Type B pancreatic cell (in vitro differentiated cells): ENCODE results near the gene MLLT1. TPM values are rescaled to one million over a fixed set of nuclear protein-coding genes. Genes with fewer than 3 reads are reported as not detected.

ENCODE experiments used
- DNase-seq: peaks from one replicate; pipeline ENCODE4 v3.0.0; 2021; ENCODE audit warnings: mixed read lengths; ENCODE audit not compliant: unreplicated experiment; ENCODE audit errors: extremely low spot score
- H3K27ac Mint-ChIP-seq: 2 replicates; pipeline ENCODE4 v1.8.0; 2021; ENCODE audit warnings: mild to moderate bottlenecking, mixed read lengths
- H3K27me3 Mint-ChIP-seq: 2 replicates; pipeline ENCODE4 v1.8.0; 2021; ENCODE audit warnings: mixed read lengths
- H3K36me3 Mint-ChIP-seq: 2 replicates; pipeline ENCODE4 v1.8.0; 2021; ENCODE audit warnings: mixed read lengths
- H3K4me1 Mint-ChIP-seq: one replicate; pipeline ENCODE4 v1.8.0; 2021; ENCODE audit warnings: mixed read lengths; ENCODE audit not compliant: unreplicated experiment
- H3K4me3 Mint-ChIP-seq: 2 replicates; pipeline ENCODE4 v1.8.0; 2021; ENCODE audit warnings: mild to moderate bottlenecking, mixed read lengths
- H3K9me3 Mint-ChIP-seq: 2 replicates; pipeline ENCODE4 v1.8.0; 2021; ENCODE audit warnings: mixed read lengths
- CTCF ChIP-seq: fragments of 200-600 bp; sonication (generic); conservative IDR thresholded peaks from 2 replicates; pipeline ENCODE4 v1.5.0; 2021; ENCODE audit warnings: antibody characterized with exemption, mild to moderate bottlenecking
- total RNA-seq: library from RNA; stranded (reverse); gene quantifications from 2 replicates; pipeline ENCODE4 v1.2.1, GENCODE V29; 2021; ENCODE audit warnings: low replicate concordance

The MLLT1 gene
- total RNA-seq, 1 donor from 2014 or later = 106 TPM

GRCh38 chr19:6248844-6249243, 30.9 kb downstream of the MLLT1 start:
- no peak for TF ChIP-seq CTCF
- Mint-ChIP-seq H3K9me3 (no peaks in the 10 kb centered on the region), H3K27me3 (no peaks in the 10 kb centered on the region), H3K27ac (no peak overlapping the region), H3K36me3 (peaks cover 51% of the 10 kb centered on the region), H3K4me1 (peaks cover 33% of the 10 kb centered on the region), H3K4me3 (no peak overlapping the region)
- DNase-seq = no peak

DNA sequence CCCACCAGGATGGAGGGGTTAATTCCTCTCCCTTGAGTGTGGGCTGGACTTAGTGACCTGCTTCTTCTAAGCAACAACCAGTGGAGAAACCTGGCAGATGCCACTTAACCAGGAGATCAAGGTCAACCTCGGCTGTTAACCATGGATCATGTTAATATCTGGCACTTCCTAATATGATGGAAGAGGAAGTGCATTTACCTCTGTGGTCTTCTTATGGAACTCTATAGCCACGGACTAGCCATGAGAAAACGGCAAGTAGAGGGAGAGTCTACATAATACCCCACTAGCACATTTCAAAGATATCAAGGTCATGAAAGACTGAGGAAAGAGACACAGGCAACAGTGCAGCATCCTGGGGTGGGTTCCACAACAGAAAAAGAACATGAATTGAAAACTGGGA, 31.4 kb downstream of the MLLT1 start:
- peaks cover 31% of the 10 kb centered on the region for H3K4me1 Mint-ChIP-seq
- no peak overlapping the region for H3K27ac Mint-ChIP-seq
- no peaks in the 10 kb centered on the region for H3K27me3 Mint-ChIP-seq
- H3K4me3 Mint-ChIP-seq = no peak overlapping the region
- peaks cover 48% of the 10 kb centered on the region for H3K36me3 Mint-ChIP-seq
- TF ChIP-seq CTCF = no peak
- no peak for DNase-seq
- H3K9me3 Mint-ChIP-seq = no peaks in the 10 kb centered on the region

- TF ChIP-seq CTCF = no peak
- no peak for DNase-seq
- no peak overlapping the region for H3K27ac Mint-ChIP-seq
- no peak overlapping the region for H3K4me3 Mint-ChIP-seq
- peaks cover 46% of the 10 kb centered on the region for H3K36me3 Mint-ChIP-seq
- H3K4me1 Mint-ChIP-seq = peaks cover 40% of the 10 kb centered on the region
- H3K27me3 Mint-ChIP-seq = no peaks in the 10 kb centered on the region
- no peaks in the 10 kb centered on the region for H3K9me3 Mint-ChIP-seq
These were observed 32.8 kb downstream of the MLLT1 start for GRCh38 chr19:6247007-6247288.

DNA sequence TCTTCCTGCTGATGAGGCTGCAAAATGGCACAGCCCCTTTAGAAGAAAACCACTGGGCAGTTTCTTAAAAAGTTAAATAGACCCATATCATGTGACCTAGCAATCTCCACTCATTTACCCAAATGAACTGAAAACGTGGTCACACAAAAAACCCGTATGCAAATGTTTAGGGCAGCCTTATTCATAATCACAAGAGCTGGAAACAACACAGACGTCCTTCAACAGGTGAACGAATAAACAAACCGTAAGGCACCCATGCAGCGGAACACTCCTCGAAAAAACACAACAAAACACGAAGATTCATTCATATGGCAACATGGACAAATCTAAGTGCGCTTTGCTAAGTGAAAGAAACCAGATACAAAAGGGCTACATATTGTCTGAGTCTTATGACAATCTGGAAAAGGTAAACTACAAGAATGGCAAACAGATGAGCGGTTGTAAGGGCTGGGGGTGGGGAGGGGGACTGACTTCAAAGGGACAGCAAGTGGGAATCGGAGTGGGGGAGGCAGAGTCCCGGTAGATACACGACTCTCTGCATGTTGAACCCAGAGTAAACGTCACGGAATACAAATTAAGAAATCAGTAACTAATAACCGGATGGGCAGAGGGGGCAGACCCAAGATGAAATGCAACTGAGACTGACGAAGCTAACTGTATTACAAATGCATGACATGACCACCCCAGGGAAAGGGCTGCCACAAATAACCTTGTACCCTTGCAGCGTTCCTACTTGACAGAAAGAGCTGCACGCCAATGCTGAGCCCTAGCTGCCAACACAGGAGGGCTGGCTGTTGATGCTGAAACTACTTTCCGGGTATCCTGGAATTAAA, 33.4 kb downstream of the MLLT1 start:
- no peak overlapping the region for H3K4me3 Mint-ChIP-seq
- H3K9me3 Mint-ChIP-seq = no peaks in the 10 kb centered on the region
- H3K27ac Mint-ChIP-seq = no peak overlapping the region
- no peak for DNase-seq
- H3K27me3 Mint-ChIP-seq = no peaks in the 10 kb centered on the region
- H3K36me3 Mint-ChIP-seq = peaks cover 44% of the 10 kb centered on the region
- H3K4me1 Mint-ChIP-seq = peaks cover 35% of the 10 kb centered on the region
- TF ChIP-seq CTCF = no peak

GRCh38 chr19:6242677-6243076, 37.1 kb downstream of the MLLT1 start:
- H3K27ac Mint-ChIP-seq = no peak overlapping the region

More at GRCh38 chr19:6242677-6243076, 37.1 kb downstream of the MLLT1 start:
- Mint-ChIP-seq H3K4me1 (peaks cover 47% of the 10 kb centered on the region), H3K27me3 (no peaks in the 10 kb centered on the region), H3K4me3 (no peak overlapping the region), H3K9me3 (no peaks in the 10 kb centered on the region), H3K36me3 (peaks cover 30% of the 10 kb centered on the region)
- TF ChIP-seq CTCF = no peak
- DNase-seq = no peak
